ENCODE measurements around the gene OAS2.

OAS2 gene

DNA sequence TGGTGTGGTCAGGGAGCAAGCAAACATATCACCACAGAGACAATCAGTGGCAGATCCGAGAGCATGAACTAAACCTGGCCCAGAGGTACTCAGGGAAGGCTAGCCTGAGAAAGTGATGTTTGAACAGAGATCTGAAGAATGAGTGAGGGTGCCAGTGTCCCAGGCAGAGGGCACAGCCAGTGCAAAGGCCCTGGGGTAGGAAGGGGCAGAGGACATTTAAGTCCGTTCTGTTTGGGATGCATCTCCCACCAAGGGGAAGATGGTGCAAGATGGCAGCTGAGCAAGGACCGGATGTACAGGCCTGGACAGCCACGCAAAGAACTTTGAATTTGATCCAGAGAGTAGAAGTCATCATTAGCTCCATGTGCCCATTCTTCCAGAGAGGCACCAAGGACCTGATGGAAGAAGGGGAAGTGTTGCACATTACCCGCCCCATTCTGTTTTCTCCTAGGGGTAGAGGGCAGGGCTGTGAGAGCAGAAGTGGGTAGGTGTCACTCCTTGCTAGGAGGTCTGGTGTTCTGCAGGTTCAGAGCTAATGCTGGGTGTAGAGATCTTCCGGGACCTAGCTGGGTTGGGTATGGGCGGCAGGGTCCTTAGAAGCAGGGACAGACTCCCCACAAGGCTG is 82.1 kb downstream of the OAS2 start:
- DNase-seq (ENCODE audit: low read depth): no peak

DNA sequence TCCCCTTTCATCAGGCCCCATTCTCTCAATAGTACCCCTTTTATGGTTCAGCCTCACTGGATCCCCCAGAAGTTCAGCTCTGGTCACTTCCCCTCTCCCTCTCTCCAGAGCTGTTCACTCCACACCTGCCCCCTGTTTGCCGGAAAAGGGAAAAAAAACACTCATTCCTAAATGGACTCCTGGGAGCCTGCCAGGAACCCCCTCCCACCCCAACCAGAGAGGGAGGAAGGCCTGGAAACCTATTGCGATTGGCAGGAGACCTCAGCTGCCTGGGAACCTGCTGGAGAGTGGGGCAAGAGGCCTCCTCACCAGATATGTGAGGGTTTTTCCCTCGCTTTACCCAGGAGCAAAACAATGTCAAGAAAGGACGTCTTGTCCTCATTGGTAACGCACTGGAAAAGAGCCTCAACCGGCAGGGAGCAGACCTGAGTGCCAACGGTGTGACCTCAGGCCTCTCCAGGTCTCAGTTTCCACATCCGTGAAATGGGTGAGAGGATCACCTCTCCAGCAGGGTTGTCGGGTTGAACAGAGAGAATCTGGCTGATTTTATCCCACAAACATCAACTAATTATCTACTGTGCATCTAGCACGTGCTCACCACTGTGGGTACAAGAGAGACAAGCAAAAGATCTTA is 82.9 kb downstream of the OAS2 start:
- DNase-seq (ENCODE audit: low read depth): no peak
